Stimulated activated CD4-positive, alpha-beta T cell treated with anti-CD3 and anti-CD28 coated beads, Interleukin-4, amount 100 ng/mL, for 48 hours (primary cell): ENCODE measurements around the gene NUDT3.
"Not testable (repeated sequence)": the region's sequence is repeated elsewhere in the genome, so short reads cannot be mapped to it uniquely, and the experiment has no call there.

Experiments
- DNase-seq, 2 donors: peaks; one replicate each; pipeline ENCODE4 v3.0.0-alpha.2; 2020; ENCODE audit warnings: low read depth in 2 of 2

Gene NUDT3

DNA sequence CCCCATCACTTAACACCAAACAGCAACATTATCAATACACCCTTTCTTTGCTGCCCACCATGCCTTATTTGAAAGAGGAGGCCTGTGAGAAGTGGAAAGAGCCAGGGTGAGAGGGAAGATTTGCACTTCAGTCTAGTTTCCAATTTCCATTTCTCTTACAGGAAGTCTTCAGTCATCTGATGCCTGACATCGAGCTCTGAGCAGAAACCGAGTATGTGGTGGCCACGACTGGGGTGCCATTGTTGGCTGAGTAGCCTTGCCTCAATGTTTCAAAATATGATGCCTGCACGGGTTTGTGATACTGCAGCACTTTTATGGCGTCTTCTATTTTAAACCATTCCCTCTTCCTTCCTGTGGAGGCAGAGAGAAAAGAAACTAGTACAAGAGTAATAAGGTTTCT lies 103.9 kb downstream of the NUDT3 start:
- DNase-seq: no peak

DNA sequence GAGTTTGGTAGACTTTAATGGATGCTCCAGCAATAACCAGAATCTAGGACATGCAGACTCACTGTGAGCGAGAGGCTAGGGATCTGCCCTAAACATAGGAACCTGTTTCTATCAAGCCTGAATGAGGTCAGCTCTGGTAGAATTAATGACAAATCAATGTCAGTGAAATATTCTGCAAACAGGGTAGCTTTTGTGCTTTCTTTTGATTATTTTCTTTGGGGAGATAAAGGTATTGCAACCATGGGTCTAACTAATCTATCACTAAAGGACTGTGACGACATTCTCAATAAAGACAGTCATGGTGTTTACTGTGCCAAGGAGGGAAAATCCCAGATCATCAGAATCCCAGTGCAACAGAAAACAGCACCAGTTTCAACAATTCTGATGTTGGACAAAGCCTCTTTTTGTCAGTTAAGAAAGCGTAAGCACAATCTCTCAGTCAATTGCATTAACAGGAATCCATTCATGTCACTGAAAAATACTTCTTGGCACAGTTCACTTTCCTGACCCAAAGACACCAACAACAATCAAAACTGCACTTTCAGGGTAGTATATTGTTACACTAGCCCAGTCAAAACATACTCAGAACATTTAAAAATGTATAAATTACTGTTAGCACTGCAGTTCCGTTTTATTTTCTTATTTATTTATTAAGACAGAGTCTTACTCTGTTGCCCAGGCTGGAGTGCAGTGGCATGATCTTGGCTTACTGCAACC lies 106.9 kb downstream of the NUDT3 start:
- no peak for DNase-seq

DNA sequence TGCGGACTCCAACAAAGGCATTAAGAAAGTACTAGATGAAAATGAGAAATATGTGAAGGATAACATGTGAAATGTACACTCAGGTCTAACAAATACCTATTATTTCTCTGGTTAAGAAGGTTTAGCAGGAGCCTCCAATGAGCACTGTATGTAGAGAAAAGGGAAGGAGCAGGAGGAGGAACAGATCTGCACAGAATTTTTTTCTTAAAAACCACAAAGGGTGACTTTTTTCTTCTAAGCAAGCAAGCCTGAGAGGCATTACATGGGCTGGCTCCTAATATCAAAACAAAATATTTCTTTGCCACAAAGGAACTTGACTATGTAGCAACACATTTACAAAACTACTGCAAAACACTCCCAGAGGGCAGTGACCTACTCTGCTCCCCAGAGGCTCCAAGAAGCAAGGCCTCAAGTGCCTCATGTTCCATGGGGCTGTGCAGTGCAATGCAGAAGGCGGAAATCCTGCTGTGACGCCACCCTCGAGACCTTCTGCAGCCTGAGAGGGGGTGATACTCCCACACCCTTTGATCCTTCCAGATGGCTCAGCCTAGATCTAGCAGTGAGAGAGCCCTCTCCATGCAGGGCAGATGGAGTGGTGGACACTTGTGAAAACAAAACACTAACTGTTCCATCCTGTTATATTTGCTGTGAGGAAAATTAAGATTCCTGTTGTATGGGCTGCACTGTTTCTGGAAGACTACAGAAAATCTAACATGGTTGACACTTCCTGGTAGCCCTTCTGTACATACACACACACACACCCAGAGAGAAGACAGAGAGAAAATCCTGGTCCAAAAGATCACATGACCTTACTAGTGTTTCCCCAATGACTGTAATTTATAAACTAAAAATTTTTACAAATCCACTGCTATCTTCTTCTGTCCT lies 107.7 kb downstream of the NUDT3 start:
- DNase-seq: no peak

DNA sequence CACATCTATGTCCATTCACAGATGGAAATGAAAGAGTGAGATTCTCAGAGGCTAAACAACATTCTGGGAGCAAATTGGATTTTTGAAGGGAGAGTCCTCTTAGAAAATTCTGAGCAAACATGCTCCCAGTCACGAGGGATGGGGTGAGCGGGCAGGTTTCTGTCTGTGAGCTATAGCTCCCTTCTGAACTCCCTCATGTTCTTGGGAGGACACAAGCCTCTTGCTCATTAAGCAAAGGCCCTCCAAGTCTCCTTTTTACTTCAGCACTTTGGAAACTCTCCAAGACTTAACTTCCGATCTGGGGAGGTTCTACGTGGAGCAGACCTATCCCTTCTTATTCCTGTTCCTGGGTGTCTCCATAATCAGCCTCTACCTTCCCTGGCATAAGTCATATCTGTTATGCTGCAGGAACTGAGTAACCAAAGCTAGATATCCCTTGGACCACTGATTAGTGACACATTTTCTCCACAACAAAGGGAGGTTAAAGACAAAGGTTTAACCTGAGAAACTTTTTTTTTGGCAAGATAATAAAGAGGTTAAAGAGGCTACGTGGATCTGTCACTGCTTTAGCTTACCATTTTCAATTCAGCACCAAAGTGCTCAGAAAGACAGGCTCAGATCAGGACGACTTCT lies 110.7 kb downstream of the NUDT3 start:
- DNase-seq: no peak

DNA sequence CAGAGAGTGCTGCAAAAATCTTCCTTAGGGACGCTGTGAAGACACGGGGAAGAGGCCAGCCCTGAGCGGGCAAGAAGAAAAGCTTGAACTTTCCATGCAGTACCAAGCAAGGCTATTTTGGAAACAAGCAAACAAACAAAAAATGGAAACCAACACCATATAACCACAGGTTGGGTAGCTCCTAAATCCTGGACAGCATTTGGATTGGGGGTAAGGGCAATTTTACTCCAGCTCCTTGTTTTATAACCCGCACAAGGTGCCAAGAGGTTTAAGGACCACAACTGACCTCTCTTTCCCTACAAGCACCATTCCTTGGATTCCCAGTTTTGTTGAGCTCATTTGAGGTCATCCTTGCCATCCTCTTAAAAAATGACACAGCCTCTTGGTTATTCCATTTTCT lies 112.3 kb downstream of the NUDT3 start:
- DNase-seq: no peak

GRCh38 chr6:34278833-34279232 lies 113.6 kb downstream of the NUDT3 start:
- no peak for DNase-seq

GRCh38 chr6:34277763-34278112 lies 114.7 kb downstream of the NUDT3 start:
- DNase-seq: no peak

- no peak for DNase-seq
Measured at GRCh38 chr6:34276881-34277762, 115.3 kb downstream of the NUDT3 start.

GRCh38 chr6:34276191-34276590 lies 116.3 kb downstream of the NUDT3 start:
- no peak for DNase-seq

GRCh38 chr6:34275128-34275804 lies 117.2 kb downstream of the NUDT3 start:
- DNase-seq: no peak

DNA sequence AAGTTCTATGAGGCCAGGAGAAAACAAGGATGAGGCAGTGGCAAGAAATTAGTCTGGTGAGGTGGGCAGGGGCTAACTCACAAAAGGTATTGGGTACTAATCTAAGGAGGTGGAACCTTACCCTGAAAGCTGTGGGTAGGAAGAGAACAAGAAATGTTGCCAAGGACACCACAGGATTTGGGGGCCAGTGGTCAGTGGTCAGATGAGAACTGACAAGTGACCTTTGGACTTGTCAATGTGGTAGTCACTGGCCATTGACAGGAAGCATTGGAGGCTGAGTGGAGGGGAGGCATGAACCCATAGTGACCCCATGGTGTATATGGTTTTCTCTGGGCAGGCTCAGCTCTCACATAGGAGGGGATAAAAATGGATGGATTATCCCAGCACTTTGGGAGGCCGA lies 118.3 kb downstream of the NUDT3 start:
- no peak for DNase-seq

- DNase-seq: no peak
Measured at GRCh38 chr6:34273242-34273805, 119.1 kb downstream of the NUDT3 start.

DNA sequence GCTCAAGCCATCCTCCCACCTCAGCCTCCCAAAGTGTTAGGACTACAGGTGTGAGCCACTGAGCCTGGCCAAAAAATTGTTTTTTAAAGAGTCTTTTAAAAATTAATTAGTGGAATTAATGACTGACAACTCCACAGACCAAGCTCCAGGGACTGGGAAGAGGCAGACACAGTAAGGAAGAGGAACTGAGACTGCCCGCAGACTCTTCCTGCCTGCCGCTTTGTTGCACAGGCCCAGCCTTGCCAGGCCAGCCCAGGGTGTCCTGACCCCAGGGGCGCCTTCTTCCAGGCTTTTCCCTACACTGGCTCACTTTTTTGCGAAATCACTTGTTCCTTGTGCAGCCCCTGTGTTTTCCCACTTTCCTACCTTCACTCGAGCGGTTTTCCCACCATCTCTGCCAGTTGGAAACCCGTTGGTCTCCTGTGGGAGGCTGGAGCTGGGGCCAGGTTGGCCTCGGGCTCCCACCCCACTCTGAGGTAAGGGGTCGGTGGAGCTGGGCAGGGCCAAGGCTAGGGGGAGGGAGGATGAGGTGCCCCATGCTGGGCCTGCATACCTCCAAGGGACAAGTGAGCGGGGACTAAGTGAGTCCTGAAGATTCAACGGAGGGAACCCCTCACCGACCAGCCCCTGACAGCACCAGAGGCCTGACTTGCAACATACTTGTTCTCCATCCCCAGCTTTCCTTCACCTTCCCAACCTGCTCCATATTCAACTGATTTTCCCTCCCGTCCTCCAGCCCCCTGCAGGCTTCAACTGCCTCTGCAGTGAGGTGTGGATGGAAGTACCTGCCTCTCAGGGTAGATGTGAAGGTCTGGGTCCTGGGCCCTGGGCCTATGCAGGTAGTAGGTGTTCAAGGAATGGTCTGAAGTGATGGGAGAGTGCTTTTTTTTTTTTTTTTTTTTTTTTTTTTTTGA lies 120.2 kb downstream of the NUDT3 start:
- DNase-seq: no peak

- not testable (repeated sequence) for DNase-seq
Measured at GRCh38 chr6:34269658-34270341, 122.7 kb downstream of the NUDT3 start.

DNA sequence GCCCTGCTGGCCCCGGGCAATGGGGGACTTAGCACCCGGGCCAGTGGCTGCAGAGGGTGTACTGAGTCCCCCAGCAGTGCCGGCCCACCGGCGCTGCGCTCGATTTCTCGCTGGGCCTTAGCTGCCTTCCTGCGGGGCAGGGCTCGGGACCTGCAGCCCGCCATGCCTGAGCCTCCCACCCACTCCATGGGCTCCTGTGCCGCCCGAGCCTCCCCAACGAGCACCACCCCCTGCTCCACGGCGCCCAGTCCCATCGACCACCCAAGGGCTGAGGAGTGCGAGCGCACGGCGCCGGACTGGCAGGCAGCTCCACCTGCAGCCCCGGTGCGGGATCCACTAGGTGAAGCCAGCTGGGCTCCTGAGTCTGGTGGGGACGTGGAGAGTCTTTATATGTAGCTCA lies 123.3 kb downstream of the NUDT3 start:
- not testable (repeated sequence) for DNase-seq

GRCh38 chr6:34267746-34268145 lies 124.7 kb downstream of the NUDT3 start:
- no peak for DNase-seq

- DNase-seq: not testable (repeated sequence)
Measured at GRCh38 chr6:34263484-34263883, 129.0 kb downstream of the NUDT3 start.

DNA sequence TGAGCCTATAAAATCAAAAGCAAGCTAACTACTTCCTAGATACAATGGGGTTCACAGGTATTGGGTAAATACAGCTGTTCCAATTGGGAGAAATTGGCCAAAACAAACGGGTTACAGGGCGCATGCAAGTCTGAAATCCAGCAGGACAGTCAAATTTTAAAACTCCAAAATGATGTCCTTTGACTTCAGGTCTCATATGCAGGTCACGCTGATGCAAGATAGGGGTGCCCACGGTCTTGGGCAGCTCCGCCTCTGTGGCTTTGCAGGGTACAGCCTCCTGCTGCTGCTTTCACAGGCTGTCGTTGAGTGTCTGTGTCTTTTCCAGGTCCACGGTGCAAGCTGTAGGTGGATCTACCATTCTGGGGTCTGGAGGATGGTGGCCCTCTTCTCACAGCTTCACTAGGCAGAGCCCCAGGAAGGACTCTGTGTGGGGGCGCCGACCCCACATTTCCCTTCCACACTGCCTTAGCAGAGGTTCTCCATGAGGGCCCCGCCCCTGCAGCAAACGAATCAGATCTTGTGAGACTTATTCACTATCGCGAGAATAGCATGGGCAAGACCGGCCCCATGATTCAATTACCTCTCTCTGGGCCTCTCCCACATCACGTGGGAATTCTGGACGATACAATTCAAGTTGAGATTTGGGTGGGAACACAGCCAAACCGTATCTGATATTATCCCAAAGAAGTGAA lies 131.7 kb downstream of the NUDT3 start:
- no peak for DNase-seq
